ENCODE measurements around the gene ADRB2.

Gene ADRB2

GRCh38 chr5:148833925-148834324 is 7.5 kb downstream of the ADRB2 start:
- H3K4me1 Mint-ChIP-seq (ENCODE audit: low read depth): peaks cover 64% of the 10 kb centered on the region
- no peaks in the 10 kb centered on the region for H3K36me3 Mint-ChIP-seq (ENCODE audit: low read depth)
- H3K9me3 Mint-ChIP-seq: no peaks in the 10 kb centered on the region
- no peak overlapping the region for H3K27ac Mint-ChIP-seq
- no peaks in the 10 kb centered on the region for H3K27me3 Mint-ChIP-seq
- H3K4me3 Mint-ChIP-seq: no peak overlapping the region

- Mint-ChIP-seq H3K9me3 (no peaks in the 10 kb centered on the region), H3K4me3 (no peak overlapping the region), H3K36me3 (ENCODE audit: low read depth) (no peaks in the 10 kb centered on the region), H3K27ac (no peak overlapping the region), H3K4me1 (ENCODE audit: low read depth) (peaks cover 61% of the 10 kb centered on the region), H3K27me3 (no peaks in the 10 kb centered on the region)
Observed at GRCh38 chr5:148834689-148835088, 8.3 kb downstream of the ADRB2 start.

GRCh38 chr5:148836272-148837250 is 10.2 kb downstream of the ADRB2 start:
- H3K4me1 Mint-ChIP-seq (ENCODE audit: low read depth): peaks cover 55% of the 10 kb centered on the region
- H3K27ac Mint-ChIP-seq: no peak overlapping the region
- H3K4me3 Mint-ChIP-seq: no peak overlapping the region

GRCh38 chr5:148837383-148837782 is 11.0 kb downstream of the ADRB2 start:
- Mint-ChIP-seq H3K9me3 (no peaks in the 10 kb centered on the region), H3K4me3 (no peak overlapping the region), H3K27ac (no peak overlapping the region), H3K36me3 (ENCODE audit: low read depth) (no peaks in the 10 kb centered on the region), H3K27me3 (no peaks in the 10 kb centered on the region), H3K4me1 (ENCODE audit: low read depth) (peaks cover 49% of the 10 kb centered on the region)

More at GRCh38 chr5:148836272-148837250, 10.2 kb downstream of the ADRB2 start:
- H3K27me3 Mint-ChIP-seq: no peaks in the 10 kb centered on the region
- H3K9me3 Mint-ChIP-seq: no peaks in the 10 kb centered on the region
- H3K36me3 Mint-ChIP-seq (ENCODE audit: low read depth): no peaks in the 10 kb centered on the region

- no peaks in the 10 kb centered on the region for H3K36me3 Mint-ChIP-seq (ENCODE audit: low read depth)
- peaks cover 44% of the 10 kb centered on the region for H3K4me1 Mint-ChIP-seq (ENCODE audit: low read depth)
- no peaks in the 10 kb centered on the region for H3K27me3 Mint-ChIP-seq
- H3K27ac Mint-ChIP-seq: no peak overlapping the region
- H3K4me3 Mint-ChIP-seq: no peak overlapping the region
- H3K9me3 Mint-ChIP-seq: no peaks in the 10 kb centered on the region
Observed at GRCh38 chr5:148838357-148838756, 11.9 kb downstream of the ADRB2 start.

GRCh38 chr5:148839960-148840359 is 13.5 kb downstream of the ADRB2 start:
- Mint-ChIP-seq H3K4me1 (ENCODE audit: low read depth) (peaks cover 47% of the 10 kb centered on the region), H3K27ac (peak overlapping the region; percentile 36), H3K36me3 (ENCODE audit: low read depth) (no peaks in the 10 kb centered on the region), H3K9me3 (no peaks in the 10 kb centered on the region), H3K4me3 (no peak overlapping the region), H3K27me3 (no peaks in the 10 kb centered on the region)

GRCh38 chr5:148840531-148840930 is 14.1 kb downstream of the ADRB2 start:
- Mint-ChIP-seq H3K27ac (no peak overlapping the region), H3K4me1 (ENCODE audit: low read depth) (peaks cover 45% of the 10 kb centered on the region), H3K27me3 (no peaks in the 10 kb centered on the region)

GRCh38 chr5:148841519-148841918 is 15.1 kb downstream of the ADRB2 start:
- no peaks in the 10 kb centered on the region for H3K9me3 Mint-ChIP-seq
- no peak overlapping the region for H3K4me3 Mint-ChIP-seq
- no peaks in the 10 kb centered on the region for H3K27me3 Mint-ChIP-seq
- H3K27ac Mint-ChIP-seq: no peak overlapping the region
- H3K36me3 Mint-ChIP-seq (ENCODE audit: low read depth): no peaks in the 10 kb centered on the region
- peaks cover 52% of the 10 kb centered on the region for H3K4me1 Mint-ChIP-seq (ENCODE audit: low read depth)

More at GRCh38 chr5:148840531-148840930, 14.1 kb downstream of the ADRB2 start:
- H3K4me3 Mint-ChIP-seq: no peak overlapping the region
- no peaks in the 10 kb centered on the region for H3K36me3 Mint-ChIP-seq (ENCODE audit: low read depth)
- no peaks in the 10 kb centered on the region for H3K9me3 Mint-ChIP-seq

- no peaks in the 10 kb centered on the region for H3K36me3 Mint-ChIP-seq (ENCODE audit: low read depth)
- H3K4me1 Mint-ChIP-seq (ENCODE audit: low read depth): peaks cover 46% of the 10 kb centered on the region
- H3K27me3 Mint-ChIP-seq: no peaks in the 10 kb centered on the region
- no peak overlapping the region for H3K4me3 Mint-ChIP-seq
- H3K9me3 Mint-ChIP-seq: no peaks in the 10 kb centered on the region
- no peak overlapping the region for H3K27ac Mint-ChIP-seq
Observed at GRCh38 chr5:148842161-148842560, 15.8 kb downstream of the ADRB2 start.

GRCh38 chr5:148843510-148844318 is 17.3 kb downstream of the ADRB2 start:
- Mint-ChIP-seq H3K4me3 (no peak overlapping the region), H3K4me1 (ENCODE audit: low read depth) (peaks cover 49% of the 10 kb centered on the region), H3K36me3 (ENCODE audit: low read depth) (peaks cover 6% of the 10 kb centered on the region), H3K27me3 (no peaks in the 10 kb centered on the region), H3K9me3 (peaks cover 6% of the 10 kb centered on the region), H3K27ac (no peak overlapping the region)

GRCh38 chr5:148844433-148845280 is 18.2 kb downstream of the ADRB2 start:
- Mint-ChIP-seq H3K4me3 (no peak overlapping the region), H3K9me3 (peaks cover 6% of the 10 kb centered on the region), H3K4me1 (ENCODE audit: low read depth) (peaks cover 55% of the 10 kb centered on the region), H3K27ac (peak overlapping the region; percentile 5), H3K27me3 (no peaks in the 10 kb centered on the region), H3K36me3 (ENCODE audit: low read depth) (peaks cover 6% of the 10 kb centered on the region)

GRCh38 chr5:148846930-148847329 is 20.5 kb downstream of the ADRB2 start:
- Mint-ChIP-seq H3K27ac (no peak overlapping the region), H3K27me3 (no peaks in the 10 kb centered on the region), H3K4me3 (no peak overlapping the region), H3K9me3 (peaks cover 6% of the 10 kb centered on the region), H3K4me1 (ENCODE audit: low read depth) (peaks cover 53% of the 10 kb centered on the region), H3K36me3 (ENCODE audit: low read depth) (peaks cover 6% of the 10 kb centered on the region)

- Mint-ChIP-seq H3K9me3 (peaks cover 6% of the 10 kb centered on the region), H3K27me3 (no peaks in the 10 kb centered on the region), H3K27ac (no peak overlapping the region), H3K4me3 (no peak overlapping the region), H3K4me1 (ENCODE audit: low read depth) (peaks cover 53% of the 10 kb centered on the region), H3K36me3 (ENCODE audit: low read depth) (peaks cover 6% of the 10 kb centered on the region)
Observed at GRCh38 chr5:148847456-148847855, 21.0 kb downstream of the ADRB2 start.

GRCh38 chr5:148848393-148849031 is 22.1 kb downstream of the ADRB2 start:
- H3K27ac Mint-ChIP-seq: peak overlapping the region; percentile 90
- no peaks in the 10 kb centered on the region for H3K27me3 Mint-ChIP-seq
- peaks cover 6% of the 10 kb centered on the region for H3K9me3 Mint-ChIP-seq
- H3K4me3 Mint-ChIP-seq: peak overlapping the region; percentile 33
- peaks cover 55% of the 10 kb centered on the region for H3K4me1 Mint-ChIP-seq (ENCODE audit: low read depth)
- peaks cover 6% of the 10 kb centered on the region for H3K36me3 Mint-ChIP-seq (ENCODE audit: low read depth)
